Hepatocyte (in vitro differentiated cells): ENCODE results near the gene MUCL3.

Experiments used
- EZH2 ChIP-seq: fragments of 200-600 bp; sonication (generic); IDR thresholded peaks from 2 replicates; pipeline ENCODE4 v1.6.1; 2016; ENCODE audit warnings: antibody characterized with exemption, mild to moderate bottlenecking, borderline replicate concordance
- EZH2phosphoT487 ChIP-seq: fragments of 200-600 bp; sonication (generic); IDR thresholded peaks from one replicate; pipeline ENCODE4 v1.6.1; 2018; ENCODE audit warnings: antibody characterized with exemption, mild to moderate bottlenecking, low read depth, moderate library complexity; ENCODE audit not compliant: unreplicated experiment, severe bottlenecking
- TF ChIP-seq, protein P1 (sequence below): fragments of 200-600 bp; sonication (generic); IDR thresholded peaks from 2 replicates; pipeline ENCODE4 v1.5.1; 2016; ENCODE audit warnings: antibody characterized with exemption, mild to moderate bottlenecking; ENCODE audit not compliant: poor library complexity

DNA sequence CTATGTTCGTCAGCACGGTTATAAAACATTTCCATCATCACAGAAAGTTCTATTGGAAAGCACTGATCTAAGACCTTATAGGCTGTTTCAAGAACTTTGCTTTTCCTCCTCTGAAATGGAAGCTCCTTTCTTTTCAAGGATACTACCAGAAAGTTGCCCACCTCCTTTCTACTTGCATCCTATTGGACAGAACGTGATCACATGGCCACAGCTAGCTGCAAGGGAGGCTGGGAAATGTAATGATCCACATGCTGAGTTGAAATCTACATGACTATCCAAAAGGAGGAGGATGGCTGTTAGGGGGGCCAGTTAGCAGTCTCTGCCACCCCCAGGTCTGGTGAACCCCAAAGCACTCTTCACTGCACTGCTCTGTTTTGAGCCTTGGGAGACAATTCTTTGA, 12.1 kb upstream of the MUCL3 start:
- TF ChIP-seq EZH2phosphoT487 (no peak), EZH2 (no peak)
- TF ChIP-seq, protein P1, sequence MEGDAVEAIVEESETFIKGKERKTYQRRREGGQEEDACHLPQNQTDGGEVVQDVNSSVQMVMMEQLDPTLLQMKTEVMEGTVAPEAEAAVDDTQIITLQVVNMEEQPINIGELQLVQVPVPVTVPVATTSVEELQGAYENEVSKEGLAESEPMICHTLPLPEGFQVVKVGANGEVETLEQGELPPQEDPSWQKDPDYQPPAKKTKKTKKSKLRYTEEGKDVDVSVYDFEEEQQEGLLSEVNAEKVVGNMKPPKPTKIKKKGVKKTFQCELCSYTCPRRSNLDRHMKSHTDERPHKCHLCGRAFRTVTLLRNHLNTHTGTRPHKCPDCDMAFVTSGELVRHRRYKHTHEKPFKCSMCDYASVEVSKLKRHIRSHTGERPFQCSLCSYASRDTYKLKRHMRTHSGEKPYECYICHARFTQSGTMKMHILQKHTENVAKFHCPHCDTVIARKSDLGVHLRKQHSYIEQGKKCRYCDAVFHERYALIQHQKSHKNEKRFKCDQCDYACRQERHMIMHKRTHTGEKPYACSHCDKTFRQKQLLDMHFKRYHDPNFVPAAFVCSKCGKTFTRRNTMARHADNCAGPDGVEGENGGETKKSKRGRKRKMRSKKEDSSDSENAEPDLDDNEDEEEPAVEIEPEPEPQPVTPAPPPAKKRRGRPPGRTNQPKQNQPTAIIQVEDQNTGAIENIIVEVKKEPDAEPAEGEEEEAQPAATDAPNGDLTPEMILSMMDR: no peak
